ENCODE measurements around the gene MELTF. TPM values are rescaled to one million over a fixed set of nuclear protein-coding genes. Genes with fewer than 3 reads are reported as not detected.

The MELTF gene
- total and polyA plus RNA-seq, 9 of the 15 experiments (the other 6 are each of a cell fraction or from before 2014, with no cell fraction given), result 0.35 to 10.5 (median 4.5) TPM

DNA sequence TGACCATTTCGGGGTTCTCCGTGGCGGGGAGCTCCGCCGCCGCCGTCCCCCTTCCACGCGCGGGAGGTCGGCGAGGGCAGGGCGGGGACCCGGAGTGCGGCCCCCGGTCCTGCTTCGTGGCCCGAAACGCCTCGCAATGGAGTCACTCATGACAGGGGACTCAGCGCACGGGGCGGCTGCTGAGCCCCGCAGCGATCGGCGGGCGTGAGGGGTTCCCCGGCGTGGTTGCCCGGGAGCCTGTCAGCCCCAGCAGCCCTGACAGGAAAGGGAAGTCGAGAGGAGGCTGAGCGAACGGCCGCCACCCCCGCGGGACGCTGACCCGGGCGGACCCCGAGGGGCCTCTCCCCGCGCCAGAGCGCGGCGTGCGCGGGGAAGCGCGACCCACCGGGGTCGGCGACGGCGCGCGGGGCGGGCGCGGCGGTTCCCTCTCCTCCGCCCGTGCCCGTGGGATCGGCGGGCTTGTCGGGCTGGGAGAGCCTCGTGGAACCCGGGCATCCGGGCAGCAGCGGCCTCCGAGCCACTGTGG, 60.4 kb downstream of the MELTF start (continued):
- TF ChIP-seq, protein P1, sequence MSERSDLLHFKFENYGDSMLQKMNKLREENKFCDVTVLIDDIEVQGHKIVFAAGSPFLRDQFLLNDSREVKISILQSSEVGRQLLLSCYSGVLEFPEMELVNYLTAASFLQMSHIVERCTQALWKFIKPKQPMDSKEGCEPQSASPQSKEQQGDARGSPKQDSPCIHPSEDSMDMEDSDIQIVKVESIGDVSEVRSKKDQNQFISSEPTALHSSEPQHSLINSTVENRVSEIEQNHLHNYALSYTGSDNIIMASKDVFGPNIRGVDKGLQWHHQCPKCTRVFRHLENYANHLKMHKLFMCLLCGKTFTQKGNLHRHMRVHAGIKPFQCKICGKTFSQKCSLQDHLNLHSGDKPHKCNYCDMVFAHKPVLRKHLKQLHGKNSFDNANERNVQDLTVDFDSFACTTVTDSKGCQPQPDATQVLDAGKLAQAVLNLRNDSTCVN (CRISPR knock-in tag; IDR thresholded peaks at IDR 0.05), result 0 out of 2 replicates have a peak, but pooled peaks have one; percentile 49
- TF ChIP-seq GABPA (tag; conservative IDR thresholded peaks at IDR 0.05; ENCODE audit: low read depth) (peak; percentile 64), CEBPB (tag; IDR thresholded peaks at IDR 0.05) (no peak), PCBP1 (IDR thresholded peaks at IDR 0.05; ENCODE audit: low read depth, low read length, poor library complexity, severe bottlenecking) (no peak), FOSL1 (tag; conservative IDR thresholded peaks at IDR 0.05) (0 out of 2 replicates have a peak, but pooled peaks have one; percentile 33), ZNF24 (IDR thresholded peaks at IDR 0.05) (no peak), HNRNPUL1 (IDR thresholded peaks at IDR 0.05; ENCODE audit: low read length) (no peak), RAD51 (IDR thresholded peaks at IDR 0.05; ENCODE audit: borderline replicate concordance, low read depth) (no peak), POLR3G (IDR thresholded peaks at IDR 0.05; ENCODE audit: extremely low read depth, insufficient read length, insufficient replicate concordance) (no peak), HDAC8 (tag; IDR thresholded peaks at IDR 0.05) (peak; percentile 84; the same call in 1 of the 2 replicates), PURB (CRISPR knock-in tag; IDR thresholded peaks at IDR 0.05; ENCODE audit: low read depth) (no peak), NFE2 (IDR thresholded peaks at IDR 0.05; ENCODE audit: low read depth) (no peak), SLC30A9 (CRISPR knock-in tag; IDR thresholded peaks at IDR 0.05) (no peak), ZNF184 (CRISPR knock-in tag; IDR thresholded peaks at IDR 0.05) (no peak), SMAD3 (CRISPR knock-in tag; conservative IDR thresholded peaks at IDR 0.05) (0 out of 2 replicates have a peak, but pooled peaks have one; percentile 79), ZNF277 (CRISPR knock-in tag; IDR thresholded peaks at IDR 0.05; ENCODE audit: borderline replicate concordance) (no peak), CHD4 (IDR thresholded peaks at IDR 0.05; ENCODE audit: insufficient read depth, insufficient replicate concordance, low read depth, low read length, poor library complexity, severe bottlenecking) (no peak), NFATC3 (IDR thresholded peaks at IDR 0.05) (no peak)

All from K562 (cell line).